ENCODE results near the gene HSFX2.
"Not testable (repeated sequence)": the region's sequence is repeated elsewhere in the genome, so short reads cannot be mapped to it uniquely, and the experiment has no call there.

Gene HSFX2

DNA sequence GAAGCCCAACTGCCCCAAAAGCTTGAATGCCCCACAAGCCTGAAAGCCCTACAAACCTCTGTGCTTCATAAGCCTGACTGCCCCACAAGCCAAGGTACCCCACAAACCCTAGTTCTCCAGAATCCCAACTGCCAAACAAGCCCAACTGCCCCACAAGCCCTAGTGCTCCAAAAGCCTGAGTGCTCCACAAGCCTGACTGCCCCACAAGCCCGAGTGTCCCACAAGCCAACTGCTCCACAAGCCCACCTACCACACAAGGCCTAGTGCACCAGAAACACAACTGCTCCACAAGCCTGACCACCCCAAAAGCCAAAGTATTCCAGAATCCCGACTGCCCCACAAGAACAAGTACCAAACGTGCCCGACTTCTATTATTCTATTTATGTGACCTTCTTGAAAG lies 31.8 kb downstream of the HSFX2 start:
- no peak overlapping the region for H3K4me3 ChIP-seq (ENCODE audit: low read depth, low read length)
- TF ChIP-seq, protein P1, sequence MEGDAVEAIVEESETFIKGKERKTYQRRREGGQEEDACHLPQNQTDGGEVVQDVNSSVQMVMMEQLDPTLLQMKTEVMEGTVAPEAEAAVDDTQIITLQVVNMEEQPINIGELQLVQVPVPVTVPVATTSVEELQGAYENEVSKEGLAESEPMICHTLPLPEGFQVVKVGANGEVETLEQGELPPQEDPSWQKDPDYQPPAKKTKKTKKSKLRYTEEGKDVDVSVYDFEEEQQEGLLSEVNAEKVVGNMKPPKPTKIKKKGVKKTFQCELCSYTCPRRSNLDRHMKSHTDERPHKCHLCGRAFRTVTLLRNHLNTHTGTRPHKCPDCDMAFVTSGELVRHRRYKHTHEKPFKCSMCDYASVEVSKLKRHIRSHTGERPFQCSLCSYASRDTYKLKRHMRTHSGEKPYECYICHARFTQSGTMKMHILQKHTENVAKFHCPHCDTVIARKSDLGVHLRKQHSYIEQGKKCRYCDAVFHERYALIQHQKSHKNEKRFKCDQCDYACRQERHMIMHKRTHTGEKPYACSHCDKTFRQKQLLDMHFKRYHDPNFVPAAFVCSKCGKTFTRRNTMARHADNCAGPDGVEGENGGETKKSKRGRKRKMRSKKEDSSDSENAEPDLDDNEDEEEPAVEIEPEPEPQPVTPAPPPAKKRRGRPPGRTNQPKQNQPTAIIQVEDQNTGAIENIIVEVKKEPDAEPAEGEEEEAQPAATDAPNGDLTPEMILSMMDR (IDR thresholded peaks at IDR 0.05; ENCODE audit: low read depth, low read length, missing control alignments): no peak
- no peak for DNase-seq (ENCODE audit: low read depth)

DNA sequence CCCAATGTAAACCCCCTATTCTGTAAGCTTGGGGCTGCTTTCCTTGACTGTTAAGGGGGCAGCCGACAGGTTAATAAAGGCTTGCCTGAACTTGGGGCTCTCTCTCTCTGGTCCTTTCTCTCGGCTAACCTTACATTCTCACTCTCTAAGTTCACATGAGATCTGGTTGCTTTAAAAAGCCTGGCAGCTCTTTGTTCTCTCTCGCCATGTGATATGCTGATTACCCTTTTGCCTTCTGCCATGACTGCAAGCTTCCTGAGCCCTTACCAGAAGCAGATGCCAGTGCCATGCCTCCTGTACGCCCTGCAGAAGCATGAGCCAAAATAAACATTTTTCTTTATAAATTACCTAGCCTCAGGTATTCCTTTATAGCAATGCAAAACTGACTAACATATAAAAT lies 39.9 kb downstream of the HSFX2 start:
- not testable (repeated sequence) for H3K4me3 ChIP-seq (ENCODE audit: low read depth, low read length); DNase-seq (ENCODE audit: low read depth)

DNA sequence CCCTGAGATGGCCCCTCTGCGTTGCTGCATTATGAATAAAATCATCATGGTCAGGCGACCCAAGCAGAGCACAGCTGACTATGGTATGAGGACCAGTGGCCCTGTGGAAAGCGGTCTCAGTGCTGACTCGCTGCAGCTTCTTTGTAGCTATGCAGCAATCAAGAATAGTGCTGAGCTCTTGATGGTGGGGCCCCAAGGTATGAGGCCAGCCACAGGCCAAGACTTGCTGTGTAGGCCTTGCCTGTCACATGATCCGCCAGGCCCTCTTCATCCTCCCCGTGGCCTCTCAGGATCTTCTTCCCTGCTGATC lies 43.2 kb downstream of the HSFX2 start:
- not testable (repeated sequence) for H3K4me3 ChIP-seq (ENCODE audit: low read depth, low read length); DNase-seq (ENCODE audit: low read depth)

- not testable (repeated sequence) for H3K4me3 ChIP-seq (ENCODE audit: low read depth, low read length); DNase-seq (ENCODE audit: low read depth)
Observed at GRCh38 chrX:149551245-149551938, 43.7 kb downstream of the HSFX2 start.

- not testable (repeated sequence) for DNase-seq (ENCODE audit: low read depth); H3K4me3 ChIP-seq (ENCODE audit: low read depth, low read length)
Observed at GRCh38 chrX:149550454-149550853, 44.7 kb downstream of the HSFX2 start.

- not testable (repeated sequence) for DNase-seq (ENCODE audit: low read depth); H3K4me3 ChIP-seq (ENCODE audit: low read depth, low read length)
Observed at GRCh38 chrX:149549701-149550100, 45.4 kb downstream of the HSFX2 start, which contains the start of gene HSFX3. HSFX3 (minus strand) TSS chrX:149549924; CDS start chrX:149549852, 72 bp downstream.

DNA sequence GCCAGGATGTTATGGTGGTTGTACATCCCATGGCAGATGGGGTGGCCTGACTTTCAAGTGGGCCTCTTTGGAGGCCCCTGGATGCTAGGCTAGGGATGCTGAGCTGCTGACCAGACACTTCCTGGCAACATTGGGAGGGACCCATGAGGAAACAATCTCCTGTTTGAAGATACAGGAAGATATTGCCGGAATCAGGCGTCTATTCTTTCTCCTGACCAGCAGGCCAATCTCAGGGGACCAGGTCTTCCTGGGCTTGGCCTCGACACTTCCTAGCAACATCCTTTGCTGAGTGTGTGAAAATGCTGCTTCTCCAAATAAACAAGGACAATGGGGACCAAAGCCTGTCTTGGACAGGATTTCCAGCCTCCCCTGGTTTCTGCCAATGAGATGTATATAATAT lies 47.3 kb downstream of the HSFX2 start:
- DNase-seq (ENCODE audit: low read depth); H3K4me3 ChIP-seq (ENCODE audit: low read depth, low read length): not testable (repeated sequence)

- DNase-seq (ENCODE audit: low read depth); H3K4me3 ChIP-seq (ENCODE audit: low read depth, low read length): not testable (repeated sequence)
Observed at GRCh38 chrX:149546962-149547361, 48.2 kb downstream of the HSFX2 start.

- not testable (repeated sequence) for H3K4me3 ChIP-seq (ENCODE audit: low read depth, low read length); DNase-seq (ENCODE audit: low read depth)
Observed at GRCh38 chrX:149545545-149546543, 49.3 kb downstream of the HSFX2 start.

All from GM12864 (cell line).